PC-3 (cell line): ENCODE measurements around the gene CIITA. TPM values are rescaled to one million over a fixed set of nuclear protein-coding genes. Genes with fewer than 3 reads are reported as not detected.

ENCODE experiments used
- ATAC-seq: fragments of 200-7000 bp; cut with Tn5 transposase; 2 replicates; pipeline ENCODE4 v1.9.1; 2020; ENCODE audit warnings: mild to moderate bottlenecking, moderate library complexity
- BruUV-seq: library from RNA; stranded (reverse); fragments of 400-500 nt; replicated peaks from 2 replicates; lab custom pipeline; 2021; lab: Mats Ljungman, UMichigan
- CTCF ChIA-PET: fragments of 300-600 bp; sonication (Branson Sonifier 250); formaldehyde crosslinking; loops from one replicate; lab custom pipeline; 2022; ENCODE audit warnings: antibody characterized with exemption; lab: Charles Lee
- POLR2A ChIA-PET: fragments of 300-600 bp; sonication (Branson Sonifier 250); formaldehyde crosslinking; loops from one replicate; lab custom pipeline; 2022; ENCODE audit warnings: antibody characterized with exemption; ENCODE audit not compliant: unreplicated experiment; lab: Charles Lee
- DNase-seq: peaks from one replicate; pipeline ENCODE4 v3.0.0-alpha.2; 2015
- H2AFZ ChIP-seq: fragments of 300-600 bp; sonication (generic); 2 replicates; pipeline ENCODE4 v1.6.0; 2016; ENCODE audit warnings: antibody characterized with exemption, low read length
- H3F3A ChIP-seq: fragments of 300-600 bp; sonication (generic); one replicate; pipeline ENCODE4 v1.6.0; 2017; ENCODE audit warnings: antibody characterized with exemption, low read length, control low read depth, mild to moderate bottlenecking; ENCODE audit not compliant: unreplicated experiment
- H3K27ac ChIP-seq: fragments of 300-600 bp; sonication (generic); 2 replicates; pipeline ENCODE4 v1.5.1; 2016; ENCODE audit warnings: mild to moderate bottlenecking, low read length
- H3K27me3 ChIP-seq: fragments of 300-600 bp; sonication (generic); 2 replicates; pipeline ENCODE4 v1.6.1; 2016; ENCODE audit warnings: low read length, mixed read lengths
- H3K36me3 ChIP-seq: fragments of 300-600 bp; sonication (generic); 2 replicates; pipeline ENCODE4 v1.6.1; 2016; ENCODE audit warnings: low read depth, mixed run types, low read length, mixed read lengths
- H3K4me1 ChIP-seq: fragments of 300-600 bp; sonication (generic); 2 replicates; pipeline ENCODE4 v1.5.1; 2016; ENCODE audit warnings: low read length; ENCODE audit not compliant: insufficient read depth
- H3K4me2 ChIP-seq: fragments of 300-600 bp; sonication (generic); 2 replicates; pipeline ENCODE4 v1.6.0; 2016; ENCODE audit warnings: low read length
- H3K4me3 ChIP-seq: fragments of 300-600 bp; sonication (generic); 2 replicates; pipeline ENCODE4 v1.5.1; 2016; ENCODE audit warnings: mild to moderate bottlenecking, low read length, mixed read lengths
- H3K79me2 ChIP-seq: fragments of 300-600 bp; sonication (generic); 2 replicates; pipeline ENCODE4 v1.6.1; 2017; ENCODE audit warnings: low read length, mixed read lengths
- H3K9ac ChIP-seq: fragments of 300-600 bp; sonication (generic); 2 replicates; pipeline ENCODE4 v1.6.0; 2016; ENCODE audit warnings: mild to moderate bottlenecking, low read length
- H3K9me2 ChIP-seq: fragments of 300-600 bp; sonication (generic); replicated peaks from 2 replicates; pipeline ENCODE4 v1.6.1; 2016; ENCODE audit warnings: mixed run types, low read length, mixed read lengths
- H3K9me3 ChIP-seq: fragments of 300-600 bp; sonication (generic); 2 replicates; pipeline ENCODE4 v1.6.1; 2016; ENCODE audit warnings: low read length, mixed read lengths
- H4K20me1 ChIP-seq: fragments of 300-600 bp; sonication (generic); 2 replicates; pipeline ENCODE4 v1.6.1; 2016; ENCODE audit warnings: low read length, mixed read lengths
- EZH2 ChIP-seq: fragments of 300-600 bp; sonication (generic); IDR thresholded peaks from one replicate; pipeline ENCODE4 v1.6.1; 2017; ENCODE audit warnings: antibody characterized with exemption, mild to moderate bottlenecking, low read length; ENCODE audit not compliant: unreplicated experiment
- EZH2phosphoT487 ChIP-seq: fragments of 300-600 bp; sonication (generic); IDR thresholded peaks from 2 replicates; pipeline ENCODE4 v1.6.1; 2018; ENCODE audit warnings: mild to moderate bottlenecking, antibody characterized with exemption, low read length, borderline replicate concordance
- intact Hi-C: fragments of 100-400 bp; cut with micrococcal nuclease; formaldehyde crosslinking; loops from 2 replicates; pipeline ENCODE4 v1.9.0; 2023
- total RNA-seq: library from RNA; depleted of rRNA; stranded (reverse); fragments of >200 nt; gene quantifications from 2 replicates; pipeline ENCODE4 v1.2.3, GENCODE V29; 2014
- TF ChIP-seq, protein P1 (sequence below): fragments of 300-600 bp; sonication (generic); conservative IDR thresholded peaks from 2 replicates; pipeline ENCODE4 v1.5.1; 2017; ENCODE audit warnings: antibody characterized with exemption, low read depth, mild to moderate bottlenecking, low read length

CIITA gene
- total RNA-seq, 1 experiment from 2014 or later, result not detected

GRCh38 chr16:10978124-10978523 lies 101.1 kb downstream of the CIITA start:
- CTCF ChIA-PET, result no interaction called here
- Histone ChIP-seq H3K36me3 (peaks cover 3% of the 10 kb centered on the region; the same call in 1 of the 2 replicates), H3K4me3 (no peak overlapping the region), H3K27ac (no peak overlapping the region), H3K79me2 (no peaks in the 10 kb centered on the region), H3K9me3 (no peaks in the 10 kb centered on the region), H3F3A (no peaks in the 10 kb centered on the region), H3K9me2 (no peaks in the 10 kb centered on the region), H3K27me3 (no peaks in the 10 kb centered on the region), H3K9ac (no peak overlapping the region), H3K4me1 (no peaks in the 10 kb centered on the region), H3K4me2 (no peak overlapping the region), H4K20me1 (no peaks in the 10 kb centered on the region), H2AFZ (no peak overlapping the region)
- POLR2A ChIA-PET, result no interaction called here
- intact Hi-C loops, result no loop called here
- no peak for DNase-seq
- TF ChIP-seq EZH2 (no peak), EZH2phosphoT487 (no peak)
- TF ChIP-seq, protein P1, sequence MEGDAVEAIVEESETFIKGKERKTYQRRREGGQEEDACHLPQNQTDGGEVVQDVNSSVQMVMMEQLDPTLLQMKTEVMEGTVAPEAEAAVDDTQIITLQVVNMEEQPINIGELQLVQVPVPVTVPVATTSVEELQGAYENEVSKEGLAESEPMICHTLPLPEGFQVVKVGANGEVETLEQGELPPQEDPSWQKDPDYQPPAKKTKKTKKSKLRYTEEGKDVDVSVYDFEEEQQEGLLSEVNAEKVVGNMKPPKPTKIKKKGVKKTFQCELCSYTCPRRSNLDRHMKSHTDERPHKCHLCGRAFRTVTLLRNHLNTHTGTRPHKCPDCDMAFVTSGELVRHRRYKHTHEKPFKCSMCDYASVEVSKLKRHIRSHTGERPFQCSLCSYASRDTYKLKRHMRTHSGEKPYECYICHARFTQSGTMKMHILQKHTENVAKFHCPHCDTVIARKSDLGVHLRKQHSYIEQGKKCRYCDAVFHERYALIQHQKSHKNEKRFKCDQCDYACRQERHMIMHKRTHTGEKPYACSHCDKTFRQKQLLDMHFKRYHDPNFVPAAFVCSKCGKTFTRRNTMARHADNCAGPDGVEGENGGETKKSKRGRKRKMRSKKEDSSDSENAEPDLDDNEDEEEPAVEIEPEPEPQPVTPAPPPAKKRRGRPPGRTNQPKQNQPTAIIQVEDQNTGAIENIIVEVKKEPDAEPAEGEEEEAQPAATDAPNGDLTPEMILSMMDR, result no peak
- no peak for ATAC-seq
- BruUV-seq, result no TSS peak

DNA sequence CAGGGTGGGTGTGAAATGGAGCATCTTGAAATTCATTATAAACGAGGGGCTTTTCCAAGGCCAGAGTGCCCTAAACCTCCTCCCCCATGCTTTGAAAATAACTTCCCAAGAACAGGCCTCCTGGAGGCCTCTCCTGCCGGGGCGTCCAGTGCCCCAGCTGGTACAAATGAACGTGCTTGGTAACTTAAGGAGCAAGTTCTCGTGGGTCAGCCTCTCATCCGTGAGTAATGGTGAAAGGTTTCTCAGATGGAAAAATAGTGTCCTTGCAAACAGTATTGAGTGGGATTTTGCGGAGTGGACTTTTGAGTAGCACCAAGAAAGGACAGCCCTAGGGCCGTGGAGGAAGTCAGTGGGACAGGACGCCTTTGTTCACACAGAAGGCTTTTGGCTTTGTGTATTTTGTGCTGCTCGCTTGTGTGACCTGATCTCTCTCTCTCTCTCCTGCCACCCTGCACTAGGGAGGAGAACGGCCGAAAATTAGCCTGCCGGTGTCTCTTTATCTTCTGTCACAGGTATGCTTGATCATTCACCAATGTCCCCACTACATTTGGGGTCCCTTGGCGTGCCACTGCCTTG lies 102.0 kb downstream of the CIITA start:
- no peaks in the 10 kb centered on the region for H3K9me2 ChIP-seq
- ChIA-PET CTCF (no interaction called here), POLR2A (no interaction called here)
- H3K4me1 ChIP-seq, result no peaks in the 10 kb centered on the region
- H3K4me3 ChIP-seq, result no peak overlapping the region
- 0 out of 2 replicates have a peak, but pooled peaks cover 3% of the 10 kb centered on the region for H3K36me3 ChIP-seq
- TF ChIP-seq, protein P1, result no peak
- TF ChIP-seq EZH2phosphoT487 (no peak), EZH2 (no peak)
- intact Hi-C loops, result no loop called here
- BruUV-seq, result no TSS peak
- no peak overlapping the region for H2AFZ ChIP-seq
- H3F3A ChIP-seq, result no peaks in the 10 kb centered on the region
- ATAC-seq, result no peak
- H4K20me1 ChIP-seq, result no peaks in the 10 kb centered on the region
- H3K9me3 ChIP-seq, result no peaks in the 10 kb centered on the region
- DNase-seq, result no peak
- H3K4me2 ChIP-seq, result no peak overlapping the region
- H3K9ac ChIP-seq, result no peak overlapping the region
- no peaks in the 10 kb centered on the region for H3K27me3 ChIP-seq
- no peaks in the 10 kb centered on the region for H3K79me2 ChIP-seq
- no peak overlapping the region for H3K27ac ChIP-seq

DNA sequence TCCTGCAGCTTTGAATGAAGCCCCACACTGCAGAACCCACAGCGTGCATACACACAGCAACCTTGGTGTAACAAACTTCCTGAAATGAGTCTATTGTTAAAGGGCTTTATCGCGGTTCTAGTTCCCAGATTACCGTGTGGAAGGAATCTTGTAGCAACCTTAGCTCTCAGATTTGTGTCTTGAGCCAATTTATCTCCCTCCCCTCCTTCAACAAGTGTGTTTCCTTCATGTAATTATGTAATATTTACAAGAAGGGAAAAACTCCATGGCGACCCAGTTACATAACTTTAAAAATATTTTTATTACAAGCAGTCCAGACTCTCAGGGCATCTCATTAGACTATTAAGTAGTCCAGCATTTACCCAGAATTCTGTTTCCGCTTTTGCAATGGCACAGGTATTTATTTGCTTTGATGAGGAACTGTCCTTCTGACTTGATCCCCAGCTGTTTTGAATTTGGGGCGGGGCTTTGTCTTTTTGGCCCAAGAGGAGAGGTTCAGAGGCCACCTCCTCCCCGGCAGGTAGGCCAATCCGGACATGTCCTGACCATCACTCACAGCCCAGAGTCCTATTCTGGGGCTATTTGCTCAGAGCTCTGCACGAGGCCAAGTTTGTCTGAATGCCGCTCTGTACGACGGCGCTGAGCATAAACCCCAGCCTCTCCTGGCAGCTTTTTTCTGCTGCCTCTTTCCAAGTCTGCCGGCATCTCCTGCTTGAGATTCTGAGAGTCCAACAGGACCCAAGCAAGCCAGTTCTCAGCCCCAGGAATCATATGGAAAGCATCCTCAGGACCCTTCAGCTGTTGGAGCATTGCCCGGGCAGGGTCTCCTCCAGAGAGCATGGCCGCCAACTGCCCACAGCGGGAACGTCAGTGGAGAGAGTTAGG lies 103.0 kb downstream of the CIITA start:
- no peaks in the 10 kb centered on the region for H3K79me2 ChIP-seq
- H3F3A ChIP-seq, result no peaks in the 10 kb centered on the region
- no peak for DNase-seq
- ATAC-seq, result no peak
- H4K20me1 ChIP-seq, result no peaks in the 10 kb centered on the region
- no peaks in the 10 kb centered on the region for H3K9me3 ChIP-seq
- H3K9ac ChIP-seq, result no peak overlapping the region
- H3K9me2 ChIP-seq, result no peaks in the 10 kb centered on the region
- BruUV-seq, result no TSS peak
- intact Hi-C loops, result no loop called here
- ChIA-PET POLR2A (interaction anchor here (0.5 kb wide), 1 partner anchor 8 kb away, joined by 4 read pairs; no protein-coding TSS in a partner anchor), CTCF (no interaction called here)
- no peaks in the 10 kb centered on the region for H3K27me3 ChIP-seq
- no peak overlapping the region for H3K4me3 ChIP-seq
- TF ChIP-seq EZH2 (no peak), EZH2phosphoT487 (no peak)
- TF ChIP-seq, protein P1, result no peak
- H3K4me2 ChIP-seq, result no peak overlapping the region
- H2AFZ ChIP-seq, result no peak overlapping the region
- no peaks in the 10 kb centered on the region for H3K4me1 ChIP-seq
- H3K36me3 ChIP-seq, result 0 out of 2 replicates have a peak, but pooled peaks cover 3% of the 10 kb centered on the region
- H3K27ac ChIP-seq, result no peak overlapping the region
